GM23248 (cell line): ENCODE data around the gene SH3BP2.

Experiments
- EZH2 ChIP-seq: fragments of 200-600 bp; sonication (generic); IDR thresholded peaks from 2 replicates; pipeline ENCODE4 v1.6.1; 2018; ENCODE audit warnings: antibody characterized with exemption, mild to moderate bottlenecking; ENCODE audit not compliant: insufficient read depth, poor library complexity, severe bottlenecking
- EZH2phosphoT487 ChIP-seq: fragments of 200-600 bp; sonication (generic); IDR thresholded peaks from 2 replicates; pipeline ENCODE4 v1.6.1; 2018; ENCODE audit warnings: antibody characterized with exemption, moderate library complexity, mild to moderate bottlenecking, low read depth; ENCODE audit not compliant: insufficient read depth

DNA sequence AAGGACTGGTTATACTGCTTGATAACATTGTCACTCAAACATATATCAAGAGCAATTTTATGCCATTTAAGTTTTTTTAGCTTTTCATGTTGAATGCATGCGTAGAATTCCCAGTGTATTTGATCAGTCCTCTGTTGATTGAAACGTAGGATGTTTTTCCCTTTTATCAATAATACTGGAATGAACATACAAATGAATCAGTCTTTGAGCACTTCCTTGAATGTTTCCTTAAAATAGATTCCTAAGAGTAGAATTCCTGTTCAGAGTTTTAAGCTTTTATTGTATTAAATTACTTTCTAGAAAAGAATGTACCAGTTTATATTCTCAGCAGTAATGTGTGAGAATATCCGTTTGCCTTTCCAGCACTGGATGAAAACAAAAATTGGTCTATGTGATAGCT is 88.5 kb downstream of the SH3BP2 start:
- TF ChIP-seq EZH2 (no peak), EZH2phosphoT487 (no peak)
